GM23248 (cell line): ENCODE data around the gene PRPS1.

Experiments used
- EZH2 ChIP-seq: fragments of 200-600 bp; sonication (generic); IDR thresholded peaks from 2 replicates; pipeline ENCODE4 v1.6.1; 2018; ENCODE audit warnings: antibody characterized with exemption, mild to moderate bottlenecking; ENCODE audit not compliant: insufficient read depth, poor library complexity, severe bottlenecking
- EZH2phosphoT487 ChIP-seq: fragments of 200-600 bp; sonication (generic); IDR thresholded peaks from 2 replicates; pipeline ENCODE4 v1.6.1; 2018; ENCODE audit warnings: antibody characterized with exemption, moderate library complexity, mild to moderate bottlenecking, low read depth; ENCODE audit not compliant: insufficient read depth

GRCh38 chrX:107597791-107598190 is 30.5 kb upstream of the PRPS1 start:
- TF ChIP-seq EZH2 (no peak), EZH2phosphoT487 (no peak)
